ENCODE results near the gene TRIM72. TPM values are rescaled to one million over a fixed set of nuclear protein-coding genes. Genes with fewer than 3 reads are reported as not detected.
A peak's percentile ranks its signal among the peaks of the same experiment; 100 is the strongest.

Gene TRIM72
- total and polyA plus RNA-seq, 2 of the 8 experiments (the other 6 are each of a cell fraction or from before 2014, with no cell fraction given) = 0.57 to 2.1 TPM

DNA sequence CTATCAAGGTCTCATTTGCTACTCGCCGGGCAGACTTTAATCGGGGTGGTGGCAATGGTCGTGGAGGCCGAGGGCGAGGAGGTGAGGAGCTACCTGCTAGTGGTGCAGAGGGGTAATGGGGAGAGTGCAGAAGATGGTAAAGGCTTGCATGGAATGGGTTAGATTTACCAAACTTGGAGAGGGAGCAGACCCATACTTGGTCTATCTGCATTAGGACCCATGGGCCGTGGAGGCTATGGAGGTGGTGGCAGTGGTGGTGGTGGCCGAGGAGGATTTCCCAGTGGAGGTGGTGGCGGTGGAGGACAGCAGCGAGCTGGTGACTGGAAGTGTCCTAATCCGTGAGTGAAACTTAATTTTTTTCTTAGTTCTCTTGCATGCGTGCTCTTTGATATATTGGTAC lies 23.9 kb upstream of the TRIM72 start:
- ChIA-PET CTCF (ENCODE audit: partially characterized antibody) (interaction anchor here (0.9 to 1.2 kb wide), 4 partner anchors 11 to 191 kb away, joined by 3 read pairs; no protein-coding TSS in a partner anchor), POLR2A (ENCODE audit: partially characterized antibody) (interaction anchor here (0.6 to 17.4 kb wide), 12 partner anchors 5 to 229 kb away, joined by 3 to 430 read pairs (median 4); partner anchors contain the start of genes FUS, PYCARD, PYDC1 and TRIM72)
- H3K4ac ChIP-seq (replicated peaks; ENCODE audit: insufficient read length, low read depth, low read length) = no peak overlapping the region
- H3K79me1 ChIP-seq (ENCODE audit: low read depth, low read length) = peaks cover 7% of the 10 kb centered on the region
- H3K9me3 ChIP-seq (ENCODE audit: insufficient read depth in 2 of 2, low read depth in 1 of 2, low read length in 1 of 2) = no peaks in the 10 kb centered on the region
- no peaks in the 10 kb centered on the region for H3K23me2 ChIP-seq (ENCODE audit: low read depth, low read length)
- H3K79me2 ChIP-seq (ENCODE audit: control insufficient read depth in 1 of 2, insufficient read depth in 2 of 2, low read length in 2 of 2) = peaks cover under 1 to 57% of the 10 kb centered on the region in 2 experiments
- no peak overlapping the region for H2BK12ac ChIP-seq (ENCODE audit: low read depth, low read length)
- H4K8ac ChIP-seq (ENCODE audit: extremely low read depth, insufficient read depth, low read length) = no peak overlapping the region
- H2BK5ac ChIP-seq (ENCODE audit: low read depth, low read length) = no peak overlapping the region
- no peak overlapping the region for H2BK20ac ChIP-seq (ENCODE audit: low read length)
- no peak overlapping the region for H3K4me3 ChIP-seq (ENCODE audit: extremely low read depth in 1 of 4, insufficient read depth in 2 of 4, low read depth in 3 of 4, low read length in 4 of 4)
- no peak overlapping the region for H3K18ac ChIP-seq (ENCODE audit: extremely low read depth, low read length)
- no peak overlapping the region for H2AK5ac ChIP-seq (ENCODE audit: low read depth, low read length)
- no peak overlapping the region for H2AFZ ChIP-seq (ENCODE audit: low read length)
- peaks cover 18 to 50% of the 10 kb centered on the region in 2 experiments for H4K20me1 ChIP-seq (replicated peaks in 1 of 2; ENCODE audit: control insufficient read depth in 1 of 2, insufficient read depth in 2 of 2, low read length in 2 of 2)
- H2BK120ac ChIP-seq (replicated peaks; ENCODE audit: low read depth, low read length) = no peak overlapping the region
- H3K4me2 ChIP-seq (ENCODE audit: insufficient read depth in 1 of 2, low read depth in 2 of 2, low read length in 2 of 2) = no peak overlapping the region
- H3K36me3 ChIP-seq (ENCODE audit: control insufficient read depth in 2 of 4, insufficient read depth in 4 of 4, low read length in 3 of 4) = peaks cover 82 to 100% (median 98%) of the 10 kb centered on the region in 4 experiments
- H3K14ac ChIP-seq (ENCODE audit: insufficient read length) = no peak overlapping the region
- TF ChIP-seq POLR2AphosphoS5 (IDR thresholded peaks at IDR 0.05; ENCODE audit: low read depth, low read length) (peak; percentile 88), POLR2A (IDR thresholded peaks at IDR 0.05; ENCODE audit: control extremely low read depth in 1 of 2, low read depth in 2 of 2, low read length in 2 of 2) (peak in 1 of 2 experiments; percentile 25; a peak in 2 of 3 replicates), RNF2 (IDR thresholded peaks at IDR 0.05; ENCODE audit: borderline replicate concordance, low read depth, low read length, missing control alignments, poor library complexity, severe bottlenecking) (no peak)
- DNase-seq (ENCODE audit: low read depth in 1 of 2, low spot score in 2 of 2) = no peak
- H3K23ac ChIP-seq (ENCODE audit: insufficient read length) = no peak overlapping the region
- WGBS, 2 experiments (ENCODE audit: extremely low coverage in 1 of 2, insufficient coverage in 1 of 2, insufficient read length in 1 of 2, insufficient replicate concordance in 2 of 2, low coverage in 1 of 2, low lambda C conversion rate in 2 of 2, missing lambda C conversion rate in 1 of 2) = 91% methylated on average over 12 of the region's 12 CpGs; no CpG with 5 or more reads in 1 of the 2 experiments
- no peaks in the 10 kb centered on the region for H3K27me3 ChIP-seq (replicated peaks in 1 of 4; ENCODE audit: control insufficient read depth in 3 of 4, extremely low read depth in 1 of 4, insufficient read depth in 3 of 4, low read length in 3 of 4)
- H2BK15ac ChIP-seq (ENCODE audit: low read length) = no peak overlapping the region
- FAIRE-seq = no peak
- H3K56ac ChIP-seq (replicated peaks; ENCODE audit: insufficient read length, low read depth, low read length) = no peak overlapping the region
- H3K4me1 ChIP-seq (replicated peaks in 1 of 4; ENCODE audit: control insufficient read depth in 3 of 4, insufficient read depth in 4 of 4, low read length in 3 of 4) = no peaks in the 10 kb centered on the region
- H4K5ac ChIP-seq (ENCODE audit: insufficient read length, low read depth, low read length) = no peak overlapping the region
- H3K9ac ChIP-seq (replicated peaks in 1 of 4; ENCODE audit: extremely low read depth in 1 of 4, low read depth in 3 of 4, low read length in 3 of 4) = no peak overlapping the region
- H3K27ac ChIP-seq (ENCODE audit: low read depth, low read length) = no peak overlapping the region
- no peak overlapping the region for H4K91ac ChIP-seq (replicated peaks; ENCODE audit: insufficient read length, low read length)

All from H1 (cell line).